ENCODE measurements around the gene SWAP70. TPM values are rescaled to one million over a fixed set of nuclear protein-coding genes. Genes with fewer than 3 reads are reported as not detected.

Gene SWAP70
- total RNA-seq, 1 donor from 2014 or later = 20.4 TPM

DNA sequence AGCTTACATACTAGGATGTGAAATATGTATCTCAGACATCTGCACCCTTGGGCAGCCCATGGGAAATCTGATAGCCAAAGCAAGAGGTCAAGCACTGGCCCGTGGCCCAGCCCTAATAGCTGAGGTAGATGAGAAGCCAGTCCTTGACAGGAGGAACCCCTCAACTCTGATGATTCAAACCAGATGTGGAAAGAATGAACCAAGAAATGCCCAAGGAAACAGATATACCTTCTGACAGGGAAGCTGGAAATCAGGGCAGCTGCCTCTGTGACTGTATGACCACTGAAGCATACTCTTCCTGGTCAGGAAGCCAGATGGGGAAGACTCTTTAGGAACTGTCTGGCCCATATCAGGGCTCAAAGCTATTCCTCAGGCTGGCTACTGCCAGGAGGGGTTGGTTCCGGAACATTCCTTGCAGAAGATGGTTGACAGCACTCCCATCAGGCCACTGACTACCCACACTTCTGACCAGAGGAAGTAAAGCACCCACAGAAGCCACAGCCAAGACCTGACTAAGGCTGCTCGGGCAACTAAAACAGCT lies 124.2 kb downstream of the SWAP70 start:
- Mint-ChIP-seq H3K27me3 (ENCODE audit: low read depth) (no peaks in the 10 kb centered on the region), H3K4me3 (ENCODE audit: unreplicated experiment) (no peak overlapping the region), H3K9me3 (ENCODE audit: low read depth) (no peaks in the 10 kb centered on the region), H3K4me1 (ENCODE audit: low read depth) (peaks cover 24% of the 10 kb centered on the region), H3K36me3 (ENCODE audit: low read depth) (peaks cover 11% of the 10 kb centered on the region), H3K27ac (ENCODE audit: unreplicated experiment) (peak overlapping the region; percentile 85)
- TF ChIP-seq, protein P1, sequence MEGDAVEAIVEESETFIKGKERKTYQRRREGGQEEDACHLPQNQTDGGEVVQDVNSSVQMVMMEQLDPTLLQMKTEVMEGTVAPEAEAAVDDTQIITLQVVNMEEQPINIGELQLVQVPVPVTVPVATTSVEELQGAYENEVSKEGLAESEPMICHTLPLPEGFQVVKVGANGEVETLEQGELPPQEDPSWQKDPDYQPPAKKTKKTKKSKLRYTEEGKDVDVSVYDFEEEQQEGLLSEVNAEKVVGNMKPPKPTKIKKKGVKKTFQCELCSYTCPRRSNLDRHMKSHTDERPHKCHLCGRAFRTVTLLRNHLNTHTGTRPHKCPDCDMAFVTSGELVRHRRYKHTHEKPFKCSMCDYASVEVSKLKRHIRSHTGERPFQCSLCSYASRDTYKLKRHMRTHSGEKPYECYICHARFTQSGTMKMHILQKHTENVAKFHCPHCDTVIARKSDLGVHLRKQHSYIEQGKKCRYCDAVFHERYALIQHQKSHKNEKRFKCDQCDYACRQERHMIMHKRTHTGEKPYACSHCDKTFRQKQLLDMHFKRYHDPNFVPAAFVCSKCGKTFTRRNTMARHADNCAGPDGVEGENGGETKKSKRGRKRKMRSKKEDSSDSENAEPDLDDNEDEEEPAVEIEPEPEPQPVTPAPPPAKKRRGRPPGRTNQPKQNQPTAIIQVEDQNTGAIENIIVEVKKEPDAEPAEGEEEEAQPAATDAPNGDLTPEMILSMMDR (IDR thresholded peaks at IDR 0.05) = no peak
- DNase-seq (ENCODE audit: low spot score) = no peak

DNA sequence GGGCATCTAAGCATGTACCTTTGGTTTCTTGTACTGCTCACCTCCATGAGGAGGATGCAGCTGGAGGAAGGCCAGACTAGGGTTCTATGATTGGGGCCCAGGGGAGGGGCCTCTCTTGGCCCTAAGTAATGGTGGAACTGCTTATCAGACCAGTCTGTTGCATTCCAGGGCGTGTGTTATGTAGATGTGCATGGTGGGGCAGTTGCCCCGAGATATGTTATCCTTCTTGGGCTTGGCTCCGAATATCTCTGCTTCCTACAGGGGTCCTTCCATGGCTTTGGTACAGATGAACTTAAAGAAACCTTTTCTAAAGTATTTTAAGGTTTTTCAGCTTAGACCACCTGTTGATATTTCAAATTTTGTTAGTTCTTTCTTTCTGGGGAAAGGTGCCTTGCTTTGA lies 126.0 kb downstream of the SWAP70 start:
- no peak overlapping the region for H3K4me3 Mint-ChIP-seq (ENCODE audit: unreplicated experiment)

DNA sequence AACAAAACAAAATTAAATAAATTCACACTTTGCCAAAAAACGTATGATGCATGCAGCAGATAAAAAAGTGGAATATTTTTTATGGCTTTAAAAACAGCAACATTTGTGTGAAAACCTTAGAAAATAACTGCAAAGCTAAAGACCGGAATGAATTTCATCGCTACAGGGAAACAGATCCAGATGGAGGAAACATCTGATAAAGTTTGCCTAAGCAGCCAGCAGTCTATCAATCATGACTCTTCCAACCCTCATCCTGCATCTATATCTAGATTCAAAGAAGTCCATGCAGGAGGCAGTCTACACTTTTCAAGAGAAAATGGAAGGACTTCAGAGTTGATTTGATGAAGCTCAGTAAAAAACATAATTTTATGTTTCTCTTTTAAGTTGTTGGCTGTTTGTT lies 126.8 kb downstream of the SWAP70 start:
- no peak overlapping the region for H3K4me3 Mint-ChIP-seq (ENCODE audit: unreplicated experiment)
- TF ChIP-seq, protein P1 (IDR thresholded peaks at IDR 0.05) = no peak
- H3K27me3 Mint-ChIP-seq (ENCODE audit: low read depth) = no peaks in the 10 kb centered on the region
- peaks cover 13% of the 10 kb centered on the region for H3K36me3 Mint-ChIP-seq (ENCODE audit: low read depth)
- H3K9me3 Mint-ChIP-seq (ENCODE audit: low read depth) = no peaks in the 10 kb centered on the region
- DNase-seq (ENCODE audit: low spot score) = no peak
- no peak overlapping the region for H3K27ac Mint-ChIP-seq (ENCODE audit: unreplicated experiment)
- peaks cover 18% of the 10 kb centered on the region for H3K4me1 Mint-ChIP-seq (ENCODE audit: low read depth)

More for the DNA sequence above, 126.0 kb downstream of the SWAP70 start:
- Mint-ChIP-seq H3K36me3 (ENCODE audit: low read depth) (peaks cover 11% of the 10 kb centered on the region), H3K27me3 (ENCODE audit: low read depth) (no peaks in the 10 kb centered on the region), H3K4me1 (ENCODE audit: low read depth) (peaks cover 18% of the 10 kb centered on the region), H3K9me3 (ENCODE audit: low read depth) (no peaks in the 10 kb centered on the region), H3K27ac (ENCODE audit: unreplicated experiment) (no peak overlapping the region)
- DNase-seq (ENCODE audit: low spot score) = no peak
- TF ChIP-seq, protein P1 (IDR thresholded peaks at IDR 0.05) = no peak

DNA sequence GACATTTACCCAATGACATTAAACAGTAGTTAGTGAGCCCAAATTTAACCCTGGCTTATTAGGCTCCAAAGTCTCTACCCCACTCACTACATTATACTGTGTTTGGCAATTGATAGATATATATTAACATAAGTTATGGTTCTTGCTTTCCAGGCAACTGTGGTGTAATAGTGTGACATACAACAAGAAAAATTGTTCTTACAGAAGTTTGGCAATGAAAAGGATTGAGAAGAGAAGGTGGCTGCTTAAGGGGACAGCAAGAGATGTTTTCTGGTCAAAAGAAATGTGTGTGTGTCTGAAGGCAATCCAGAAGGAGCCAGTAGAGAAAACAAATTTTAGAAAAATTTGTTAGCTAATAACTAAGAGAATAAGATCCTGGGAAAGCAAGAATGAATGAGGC lies 132.4 kb downstream of the SWAP70 start:
- DNase-seq (ENCODE audit: low spot score) = no peak
- Mint-ChIP-seq H3K36me3 (ENCODE audit: low read depth) (peaks cover 8% of the 10 kb centered on the region), H3K27me3 (ENCODE audit: low read depth) (no peaks in the 10 kb centered on the region), H3K4me1 (ENCODE audit: low read depth) (peaks cover 26% of the 10 kb centered on the region), H3K27ac (ENCODE audit: unreplicated experiment) (no peak overlapping the region), H3K4me3 (ENCODE audit: unreplicated experiment) (no peak overlapping the region), H3K9me3 (ENCODE audit: low read depth) (no peaks in the 10 kb centered on the region)
- TF ChIP-seq, protein P1 (IDR thresholded peaks at IDR 0.05) = no peak

DNA sequence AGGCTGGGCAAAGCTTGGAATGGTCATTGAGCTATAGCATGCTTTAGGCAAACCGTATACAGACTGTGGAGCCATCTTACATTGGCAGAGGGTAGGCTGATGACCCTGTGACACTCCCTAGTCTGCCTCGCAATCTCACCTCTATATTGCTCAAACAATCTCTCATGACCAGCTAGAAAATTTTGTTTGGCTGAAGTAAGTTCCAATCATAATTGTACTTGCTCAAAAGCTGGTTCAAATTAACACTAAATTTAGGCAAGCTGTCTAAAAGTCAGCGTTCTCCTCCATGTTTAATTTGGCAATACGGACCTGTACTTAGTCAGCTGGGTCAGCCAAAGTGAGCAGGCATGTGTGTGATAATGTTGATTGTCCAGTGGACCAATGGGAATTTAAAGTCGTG lies 133.0 kb downstream of the SWAP70 start:
- no peaks in the 10 kb centered on the region for H3K9me3 Mint-ChIP-seq (ENCODE audit: low read depth)
- H3K4me3 Mint-ChIP-seq (ENCODE audit: unreplicated experiment) = no peak overlapping the region
- peaks cover 32% of the 10 kb centered on the region for H3K4me1 Mint-ChIP-seq (ENCODE audit: low read depth)
- no peak for DNase-seq (ENCODE audit: low spot score)
- TF ChIP-seq, protein P1 (IDR thresholded peaks at IDR 0.05) = no peak
- H3K36me3 Mint-ChIP-seq (ENCODE audit: low read depth) = peaks cover 7% of the 10 kb centered on the region
- H3K27me3 Mint-ChIP-seq (ENCODE audit: low read depth) = no peaks in the 10 kb centered on the region
- H3K27ac Mint-ChIP-seq (ENCODE audit: unreplicated experiment) = no peak overlapping the region

Measured in chondrocyte (in vitro differentiated cells).